Glomerular visceral epithelial cell (primary cell): ENCODE results near the gene LCN1.

Source experiments
- DNase-seq: peaks from one replicate; pipeline ENCODE4 v3.0.0-alpha.2; 2016; ENCODE audit errors: extremely low spot score

The LCN1 gene

DNA sequence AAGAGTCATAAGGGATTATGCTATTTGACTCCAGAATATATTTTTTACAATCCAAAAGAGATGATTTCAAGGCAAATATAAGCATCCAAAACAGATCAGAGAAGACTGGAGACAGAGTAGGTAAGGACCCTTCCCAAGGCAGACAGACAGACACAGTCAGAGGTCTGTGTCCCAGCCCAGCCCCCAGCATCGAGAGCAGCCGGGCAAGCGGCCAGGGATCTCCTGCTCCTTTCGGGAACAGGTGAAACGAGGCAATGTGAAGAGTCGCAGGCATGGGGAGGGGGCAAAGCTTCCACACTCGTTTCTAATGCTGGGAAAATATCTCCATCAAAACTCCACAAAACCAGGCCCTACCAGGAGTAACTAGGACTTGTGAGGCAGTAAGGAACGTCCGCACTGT, 46.1 kb downstream of the LCN1 start:
- DNase-seq = no peak

DNA sequence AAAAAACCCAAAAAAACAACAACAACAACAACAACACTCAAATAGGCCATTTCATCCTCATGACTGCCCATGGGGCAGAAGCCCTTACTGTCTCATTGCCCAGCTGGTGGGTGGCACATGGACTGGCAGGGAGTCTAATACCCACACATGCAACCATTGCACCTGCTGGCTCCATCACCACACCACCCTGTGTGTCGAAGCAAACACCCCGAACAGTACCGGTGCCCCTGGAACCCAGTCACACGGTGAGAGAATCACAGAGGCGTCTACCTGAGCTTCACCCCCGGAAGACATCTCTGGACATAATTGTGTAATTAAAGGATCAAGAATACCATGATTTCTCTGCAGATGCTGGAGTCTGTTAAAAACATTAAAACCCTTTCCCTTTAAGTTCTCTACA, 46.8 kb downstream of the LCN1 start:
- no peak for DNase-seq

- DNase-seq = no peak
Measured at GRCh38 chr9:135570456-135570855, 49.2 kb downstream of the LCN1 start.

DNA sequence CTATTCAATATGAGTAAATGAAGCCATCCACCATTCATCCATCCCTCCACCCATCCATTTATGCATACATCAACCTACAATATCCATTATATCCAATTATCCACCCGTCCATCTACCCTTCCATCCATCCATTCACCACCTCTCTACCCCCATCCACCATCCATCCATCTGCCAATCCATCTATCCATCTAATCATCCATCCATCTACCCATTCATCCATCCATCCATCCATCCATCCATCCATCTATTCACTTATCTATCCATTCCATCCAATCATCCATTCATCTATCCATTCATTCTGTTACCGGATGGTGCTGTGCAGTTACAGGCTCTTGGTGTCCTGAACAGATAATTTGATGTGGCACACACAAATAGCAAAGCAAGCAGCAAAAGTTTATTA, 51.0 kb downstream of the LCN1 start:
- no peak for DNase-seq

DNA sequence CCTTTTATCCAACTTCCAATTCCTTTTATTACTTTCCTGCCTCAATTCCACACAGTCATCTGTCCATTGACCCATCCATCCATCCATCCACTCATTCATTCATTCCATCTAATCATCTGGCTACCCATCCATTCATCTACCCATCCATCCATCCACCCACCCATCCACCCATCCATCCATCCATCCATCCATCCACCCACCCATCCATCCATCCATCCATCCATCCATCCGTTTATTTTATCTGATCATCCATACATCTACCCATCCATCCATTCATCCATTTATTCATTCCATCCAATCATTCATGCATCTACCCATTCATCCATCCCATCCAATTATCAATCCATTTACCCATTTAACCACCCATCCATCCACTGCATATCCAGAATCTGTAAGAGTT, 51.9 kb downstream of the LCN1 start:
- DNase-seq = no peak

GRCh38 chr9:135574331-135574730, 53.1 kb downstream of the LCN1 start:
- no peak for DNase-seq

DNA sequence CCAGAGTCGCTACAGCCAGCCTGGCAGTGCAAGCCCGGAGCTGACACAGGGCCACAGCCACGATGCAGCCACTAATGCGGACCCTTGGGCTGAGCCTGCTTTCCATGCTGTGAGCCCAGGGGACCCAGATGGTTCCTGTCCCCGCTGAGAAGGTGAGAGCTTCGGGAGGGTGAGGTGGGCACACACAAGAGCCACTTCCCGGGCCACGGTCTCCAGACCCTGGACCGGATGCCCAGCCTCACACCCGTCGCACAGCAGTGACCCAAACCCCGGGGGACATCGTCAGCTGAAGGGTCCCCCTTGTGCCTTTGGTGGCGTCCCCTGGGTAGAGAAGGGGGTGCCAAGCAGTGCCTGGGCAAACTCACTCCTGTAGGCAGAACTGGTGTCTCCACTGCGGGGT, 53.7 kb downstream of the LCN1 start:
- DNase-seq = no peak
